Stimulated activated CD4-positive, alpha-beta T cell treated with anti-CD3 and anti-CD28 coated beads, Interleukin-1b, Interleukin-23, amount 100 ng/mL, for 1 hour (primary cell): ENCODE data around the gene IRF8.
"Not testable (repeated sequence)": the region's sequence is repeated elsewhere in the genome, so short reads cannot be mapped to it uniquely, and the experiment has no call there.

Source experiments
- DNase-seq, 2 donors: peaks; one replicate each; pipeline ENCODE4 v3.0.0-alpha.2; 2020; ENCODE audit warnings: low read depth in 2 of 2

The IRF8 gene

DNA sequence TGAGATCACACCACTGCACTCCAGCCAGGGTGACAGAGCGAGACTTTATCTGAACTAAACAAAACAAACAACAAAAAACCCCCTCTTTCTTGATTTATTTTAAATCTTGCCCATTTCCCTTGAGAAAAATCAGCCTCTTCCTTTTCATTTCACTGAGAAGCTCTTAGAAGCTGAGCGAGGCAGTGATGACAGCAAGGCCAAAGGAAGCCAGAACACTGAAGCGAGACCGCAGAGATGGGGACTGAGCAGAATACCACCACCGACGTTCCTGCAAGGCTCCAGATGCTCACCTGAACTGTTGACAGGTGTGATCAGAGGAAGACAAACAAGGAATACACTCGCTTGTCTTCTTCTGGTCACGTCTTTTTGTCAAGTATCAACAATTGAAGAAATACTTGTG, 30.5 kb upstream of the IRF8 start:
- DNase-seq, result no peak

DNA sequence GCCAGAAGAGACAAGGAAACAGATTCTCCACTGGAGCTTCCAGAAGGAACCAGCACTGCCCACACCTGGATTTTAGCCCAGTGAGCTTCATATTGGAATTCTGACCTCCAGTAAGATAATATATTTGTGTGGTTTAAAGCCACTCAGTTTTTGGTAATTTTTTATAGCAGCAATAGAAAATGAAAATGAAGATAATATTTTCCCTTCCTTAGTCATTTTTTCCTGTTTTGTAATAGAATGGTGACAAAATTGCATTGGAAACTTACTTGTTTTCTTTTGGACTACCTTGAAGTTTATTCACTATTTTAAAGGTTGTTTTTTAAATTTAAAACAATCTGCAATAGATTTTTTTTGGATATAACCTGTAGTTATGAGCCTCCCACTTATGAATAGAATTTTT, 29.8 kb upstream of the IRF8 start:
- no peak for DNase-seq

DNA sequence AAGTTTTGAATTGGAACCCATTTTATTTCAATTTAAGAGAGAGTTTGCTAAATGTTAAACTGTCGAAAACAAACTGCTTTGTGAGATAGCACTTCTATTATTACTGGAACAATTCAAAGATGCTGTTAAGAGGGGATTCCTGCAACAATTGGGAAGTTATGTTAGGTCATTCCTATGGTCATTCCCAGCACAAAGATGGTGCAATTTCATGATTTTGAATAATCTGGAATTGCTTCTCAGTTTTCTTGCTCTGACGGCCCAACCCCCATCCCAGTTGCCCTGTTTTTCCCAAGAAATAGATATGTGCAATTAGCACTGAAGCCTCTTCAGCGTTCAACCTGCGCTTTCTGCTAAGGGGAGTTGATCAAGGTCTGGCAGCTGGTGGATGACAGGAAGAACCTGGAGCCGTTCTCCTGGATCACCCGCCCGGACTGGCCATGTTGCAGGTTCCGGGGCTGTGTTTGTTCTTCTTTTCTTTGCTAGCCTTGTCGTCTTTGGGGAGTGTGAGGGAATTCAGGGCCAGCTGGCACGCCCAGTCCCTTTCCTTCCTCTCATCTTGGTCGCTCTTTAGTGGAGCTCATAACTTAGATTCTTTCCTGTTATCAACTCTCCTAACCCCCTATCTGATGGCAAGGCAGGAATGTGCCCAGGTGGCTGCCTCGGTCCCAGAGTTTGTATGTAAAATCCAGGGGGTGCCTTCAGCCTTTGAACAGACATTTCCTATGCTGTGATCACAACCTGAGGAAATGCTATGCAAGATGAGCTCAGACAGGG, 29.0 kb upstream of the IRF8 start:
- DNase-seq, result no peak

DNA sequence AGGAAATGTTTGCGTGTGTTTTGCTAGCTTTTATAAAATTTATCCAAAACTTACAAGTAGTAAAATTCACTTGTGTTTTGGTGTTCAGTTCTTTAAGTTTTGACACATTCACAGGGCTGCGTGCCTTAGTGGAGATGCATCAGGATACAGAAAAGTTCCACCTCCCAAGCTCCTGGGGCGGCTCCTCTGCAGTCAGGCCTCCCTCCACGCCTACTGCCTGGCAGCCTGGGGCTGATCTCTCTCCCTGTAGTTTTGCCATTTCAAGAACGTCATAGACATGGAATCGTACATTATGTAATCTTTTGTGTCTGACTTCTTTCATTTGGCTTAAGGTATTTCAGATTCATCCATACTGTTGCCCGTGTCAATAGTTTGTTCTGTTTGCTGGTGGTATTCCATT, 27.2 kb upstream of the IRF8 start:
- DNase-seq, result no peak

DNA sequence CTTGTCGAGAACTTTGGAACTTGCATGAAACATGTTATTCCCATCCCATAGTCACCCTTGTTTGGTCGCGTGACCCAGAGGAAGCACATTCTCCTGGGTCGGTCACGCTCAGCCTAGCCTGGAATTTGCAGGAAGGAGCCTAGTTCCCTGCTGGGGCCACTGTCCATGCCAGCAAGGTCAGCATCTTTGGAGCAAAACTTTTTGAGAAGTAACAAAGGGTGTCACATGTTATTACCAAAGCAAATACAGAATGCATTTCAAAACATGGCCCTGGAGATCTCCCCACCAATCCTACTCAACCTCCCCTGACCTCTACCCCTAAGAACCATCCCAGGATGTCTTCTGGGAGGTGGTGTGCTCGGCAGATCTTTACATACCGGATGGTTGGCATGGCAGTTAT, 26.2 kb upstream of the IRF8 start:
- no peak for DNase-seq

DNA sequence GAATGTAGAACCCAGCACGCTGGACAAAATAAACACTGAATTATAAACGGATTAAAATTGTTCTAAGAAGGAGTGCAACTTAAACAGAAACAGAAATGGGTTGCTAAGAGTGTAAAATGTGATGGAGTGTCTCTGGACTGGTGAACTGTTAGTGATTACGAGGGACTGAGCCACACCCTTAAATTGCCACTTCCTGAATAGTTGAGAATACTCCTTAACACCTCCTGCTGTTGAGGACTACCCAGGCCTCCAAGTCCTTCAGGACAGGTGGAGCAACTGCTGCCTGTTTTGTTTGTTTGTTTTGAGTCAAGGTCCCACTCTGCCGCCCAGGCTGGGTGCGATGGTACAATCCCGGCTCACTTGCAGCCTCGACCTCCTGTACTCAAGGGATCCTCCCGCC, 25.8 kb upstream of the IRF8 start:
- no peak for DNase-seq

DNA sequence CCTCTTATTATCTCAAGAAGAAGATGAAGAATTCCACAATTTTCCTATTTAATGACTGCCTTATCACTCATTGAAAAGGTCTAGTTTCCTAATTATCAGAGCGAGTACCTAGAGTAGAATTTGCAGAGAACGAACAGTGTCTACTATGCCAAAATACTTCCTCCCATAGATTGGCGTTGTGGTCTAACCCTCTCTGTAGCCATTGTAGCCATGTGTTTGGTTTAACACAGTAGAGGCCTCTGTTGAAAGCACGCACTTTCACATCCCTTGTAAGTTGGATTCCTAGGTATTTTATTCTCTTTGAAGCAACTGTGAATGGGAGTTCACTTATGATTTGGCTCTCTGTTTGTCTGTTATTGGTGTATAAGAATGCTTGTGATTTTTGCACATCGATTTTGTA, 24.9 kb upstream of the IRF8 start:
- not testable (repeated sequence) for DNase-seq

DNA sequence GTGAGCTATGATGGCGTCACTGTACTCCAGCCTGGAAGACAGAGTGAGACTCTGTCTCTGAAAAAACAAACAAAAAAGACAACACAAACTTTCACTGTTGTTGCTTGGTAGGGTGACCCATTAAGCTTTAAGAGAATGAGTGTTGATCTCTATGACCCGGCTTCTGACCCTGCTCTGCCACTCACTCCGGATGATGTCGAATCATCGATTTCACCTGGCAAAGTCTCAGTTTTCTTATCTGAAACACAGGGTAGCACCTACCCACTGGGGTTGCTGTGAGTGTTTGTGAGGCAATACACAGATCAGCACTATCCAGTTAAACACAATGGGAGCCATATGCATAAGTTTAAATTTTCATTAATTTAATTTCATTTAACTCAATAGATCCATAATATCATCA, 20.6 kb upstream of the IRF8 start:
- DNase-seq, result no peak

DNA sequence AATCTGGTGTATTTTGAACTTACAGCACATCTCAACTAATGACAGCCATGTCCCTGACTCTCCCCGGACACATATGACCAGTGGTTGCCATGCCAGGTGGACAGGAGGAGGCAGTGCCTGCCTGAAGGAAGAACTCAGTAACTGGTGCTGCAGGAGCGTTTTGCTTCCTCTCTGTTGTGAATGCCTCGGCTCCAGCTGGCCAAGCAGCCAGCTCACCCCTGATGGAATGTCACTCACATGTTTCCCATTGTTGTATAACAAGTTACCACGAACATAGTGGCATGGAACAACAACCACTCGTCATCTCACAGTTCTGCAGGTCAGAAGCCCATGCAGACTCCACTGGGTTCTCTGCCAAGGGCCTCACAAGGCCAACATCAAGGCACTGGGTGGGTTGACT, 20.1 kb upstream of the IRF8 start:
- no peak for DNase-seq

DNA sequence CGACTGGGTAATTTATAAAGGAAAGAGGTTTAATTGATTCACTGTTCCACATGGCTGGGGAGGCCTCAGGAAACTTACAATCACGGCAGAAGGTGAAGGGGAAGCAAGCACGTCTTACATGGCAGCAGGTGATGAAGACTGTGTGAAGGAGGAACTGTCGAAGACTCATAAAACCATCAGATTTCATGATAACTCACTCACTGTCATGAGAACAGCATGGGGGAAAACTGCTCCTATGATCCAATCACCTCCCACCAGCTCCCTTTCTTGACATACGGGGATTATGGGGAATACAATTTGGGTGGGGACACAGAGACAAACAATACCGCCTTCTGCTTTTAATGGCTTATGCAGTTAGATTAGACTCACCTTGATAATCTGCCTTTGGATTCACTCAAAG, 19.4 kb upstream of the IRF8 start:
- DNase-seq, result no peak

DNA sequence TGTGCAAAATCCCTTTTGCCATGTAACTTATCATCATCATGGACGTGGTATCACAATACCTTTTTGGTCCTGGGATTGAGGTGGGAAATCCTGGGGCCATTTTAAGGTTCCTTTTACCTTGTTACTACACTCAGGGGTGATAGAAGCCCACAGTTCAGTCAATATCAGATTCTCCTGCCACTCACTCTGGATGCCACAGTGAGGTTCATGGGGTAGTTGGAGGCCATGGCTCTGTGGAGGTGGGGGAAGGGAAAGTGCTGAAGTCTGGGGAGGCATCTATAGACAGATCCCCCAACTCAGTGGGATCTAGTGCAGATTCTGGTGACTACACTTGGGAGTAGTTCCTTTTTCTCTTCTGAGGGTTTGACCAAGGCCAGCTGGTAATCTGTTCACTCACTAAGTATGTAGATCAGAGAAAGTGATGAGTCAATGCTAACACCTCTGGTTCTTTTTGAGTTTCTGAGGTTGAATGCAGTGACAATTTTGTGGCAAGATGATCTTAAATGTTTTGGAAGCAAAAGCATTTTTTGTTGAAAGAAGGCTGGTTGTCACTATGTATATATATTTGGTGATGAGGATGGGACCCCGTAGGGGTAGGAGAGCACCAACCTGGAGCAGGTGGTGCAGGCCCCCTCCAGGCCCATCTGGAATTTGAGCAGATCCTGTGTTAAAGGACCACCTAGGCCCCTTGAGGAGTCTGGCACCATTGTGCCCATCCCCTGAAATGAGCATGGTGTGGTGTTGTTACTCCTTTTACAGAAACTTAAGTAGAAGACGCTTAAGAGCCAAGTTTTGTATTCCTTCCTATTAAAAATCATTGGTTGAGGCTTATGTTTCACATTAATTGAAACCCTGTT, 18.8 kb upstream of the IRF8 start:
- DNase-seq, result no peak

DNA sequence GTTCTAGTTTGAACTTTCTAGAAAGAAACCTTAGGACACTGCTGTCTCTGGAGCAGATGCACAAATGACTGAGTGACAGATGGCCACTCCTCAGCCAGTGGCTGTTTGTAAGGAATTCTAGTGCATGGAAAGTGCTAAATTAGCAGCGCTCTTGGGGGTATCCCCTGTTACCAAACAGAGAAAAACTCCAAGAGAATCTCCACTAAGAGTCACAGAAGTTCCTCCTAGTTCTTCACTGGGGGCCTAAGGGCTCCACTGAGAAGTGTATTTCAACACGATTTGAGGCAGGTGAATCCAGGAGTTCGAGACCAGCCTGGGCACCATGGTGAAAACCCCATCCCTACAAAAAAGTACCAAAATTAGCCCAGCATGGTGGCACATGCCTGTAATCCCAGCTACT, 18.1 kb upstream of the IRF8 start:
- no peak for DNase-seq

DNA sequence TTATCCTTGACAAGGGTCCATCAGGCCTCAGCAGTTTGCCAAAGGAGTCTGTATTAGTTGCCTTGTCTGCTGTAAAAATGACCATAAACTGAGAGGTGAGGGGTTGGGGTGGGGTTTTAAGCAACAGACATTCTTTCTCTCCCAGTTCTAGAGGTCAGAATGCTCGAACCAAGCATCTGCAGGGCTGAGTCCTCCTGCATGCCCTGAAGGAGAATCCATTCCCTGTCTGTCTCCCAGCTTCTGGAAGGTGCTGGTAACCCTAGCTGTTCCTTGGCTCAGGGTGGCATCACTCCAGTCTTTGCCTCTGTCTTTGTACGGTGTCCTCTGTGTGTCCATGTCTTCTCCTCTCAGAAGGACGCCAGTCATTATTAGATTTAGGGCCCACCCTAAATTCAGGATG, 17.5 kb upstream of the IRF8 start:
- DNase-seq, result no peak

DNA sequence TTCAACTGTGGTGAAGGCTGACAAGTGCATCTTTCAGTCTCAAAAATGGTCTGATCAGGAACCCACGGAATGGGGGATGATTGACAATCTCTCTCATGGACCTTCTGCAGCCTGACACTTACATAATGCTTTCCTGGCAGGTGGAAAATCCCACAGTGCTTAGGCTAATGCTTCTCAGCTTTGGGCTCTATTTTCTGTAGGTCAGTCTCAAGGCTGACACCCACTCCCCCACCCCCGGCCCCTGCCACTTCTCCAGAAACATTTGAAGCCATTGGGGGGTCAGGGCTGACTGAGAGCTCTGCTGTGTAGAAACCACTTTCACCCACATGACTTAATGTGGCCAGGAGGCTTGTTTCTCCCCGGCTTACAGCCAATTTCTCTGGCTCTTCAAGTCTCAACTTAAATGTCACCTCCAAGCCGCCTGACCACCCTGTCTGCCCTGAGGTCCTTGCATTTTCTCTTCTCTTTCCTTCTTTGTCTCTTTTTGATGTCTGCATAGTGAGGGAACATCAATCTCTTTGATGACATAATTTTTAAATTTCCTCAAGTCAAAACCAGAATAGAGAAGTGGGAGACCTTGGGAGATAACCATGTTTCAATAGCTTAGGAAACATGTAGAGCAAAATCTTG, 16.7 kb upstream of the IRF8 start:
- no peak for DNase-seq

DNA sequence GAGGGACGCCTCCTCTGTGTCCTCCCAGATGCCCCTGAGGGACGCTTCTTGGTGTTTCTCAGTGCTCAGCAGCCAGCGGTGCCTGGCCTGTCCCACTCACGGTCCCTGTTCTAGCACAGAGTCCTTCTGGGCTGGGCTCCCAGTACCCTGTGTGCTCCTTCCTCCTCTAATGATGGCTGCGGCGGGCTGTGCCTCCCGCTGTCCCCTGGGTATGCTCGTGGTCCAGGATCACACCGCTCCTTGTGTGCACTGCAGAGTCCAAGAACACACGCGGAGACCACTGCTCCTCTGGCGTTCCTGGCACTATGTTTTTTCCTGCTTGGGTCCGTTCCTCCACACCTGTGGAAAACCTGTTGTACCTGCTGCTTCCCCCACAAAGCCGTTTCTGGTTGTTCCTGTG, 15.1 kb upstream of the IRF8 start:
- no peak for DNase-seq

DNA sequence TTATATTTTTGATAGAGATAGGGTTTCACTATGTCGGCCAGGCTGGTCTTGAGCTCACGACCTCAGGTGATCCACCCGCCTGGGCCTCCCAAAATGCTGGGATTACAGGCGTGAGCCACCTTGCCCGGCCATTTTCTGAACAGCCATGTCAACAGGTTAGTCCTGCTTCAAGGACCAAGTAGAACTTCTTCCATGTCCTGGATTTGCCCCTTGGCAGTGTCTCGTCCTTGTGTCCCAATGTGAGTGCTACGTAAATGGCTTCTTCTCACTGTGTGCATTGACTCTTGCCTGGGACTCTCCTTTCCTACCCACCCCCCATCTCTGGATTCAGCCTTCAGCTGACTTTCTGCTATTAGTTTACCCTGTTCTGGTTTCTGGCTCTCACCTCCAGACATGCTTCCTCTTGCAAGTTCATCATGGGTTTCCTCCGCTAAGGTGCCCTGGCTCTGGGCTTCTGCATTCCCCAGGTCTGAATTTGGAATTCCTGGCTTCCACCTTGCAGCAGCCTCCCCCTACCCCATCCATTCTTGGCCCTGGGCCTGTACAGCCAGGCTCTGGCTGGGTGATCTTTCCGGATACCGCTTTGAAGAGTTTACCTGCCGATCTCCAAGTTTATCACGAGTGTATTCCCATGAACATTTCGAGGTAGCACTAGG, 14.0 kb upstream of the IRF8 start:
- no peak for DNase-seq

DNA sequence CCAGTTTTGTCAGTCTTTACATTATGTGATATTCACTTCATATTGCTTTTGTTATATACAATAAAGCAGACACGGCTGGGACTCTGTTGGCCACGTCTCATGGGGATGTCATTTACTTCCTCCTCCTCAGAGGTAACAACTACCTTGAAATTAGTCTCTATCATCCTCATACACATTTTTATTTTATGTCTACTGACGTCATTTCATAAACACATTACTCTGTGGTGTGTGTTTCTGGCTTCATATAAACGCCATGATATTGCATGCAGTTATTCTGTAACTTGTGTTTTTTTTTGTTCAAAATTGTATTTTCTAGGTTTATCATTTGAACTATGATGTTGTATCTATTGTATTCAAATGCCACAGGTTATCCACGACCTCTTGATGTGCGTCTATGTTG, 13.4 kb upstream of the IRF8 start:
- DNase-seq, result no peak

DNA sequence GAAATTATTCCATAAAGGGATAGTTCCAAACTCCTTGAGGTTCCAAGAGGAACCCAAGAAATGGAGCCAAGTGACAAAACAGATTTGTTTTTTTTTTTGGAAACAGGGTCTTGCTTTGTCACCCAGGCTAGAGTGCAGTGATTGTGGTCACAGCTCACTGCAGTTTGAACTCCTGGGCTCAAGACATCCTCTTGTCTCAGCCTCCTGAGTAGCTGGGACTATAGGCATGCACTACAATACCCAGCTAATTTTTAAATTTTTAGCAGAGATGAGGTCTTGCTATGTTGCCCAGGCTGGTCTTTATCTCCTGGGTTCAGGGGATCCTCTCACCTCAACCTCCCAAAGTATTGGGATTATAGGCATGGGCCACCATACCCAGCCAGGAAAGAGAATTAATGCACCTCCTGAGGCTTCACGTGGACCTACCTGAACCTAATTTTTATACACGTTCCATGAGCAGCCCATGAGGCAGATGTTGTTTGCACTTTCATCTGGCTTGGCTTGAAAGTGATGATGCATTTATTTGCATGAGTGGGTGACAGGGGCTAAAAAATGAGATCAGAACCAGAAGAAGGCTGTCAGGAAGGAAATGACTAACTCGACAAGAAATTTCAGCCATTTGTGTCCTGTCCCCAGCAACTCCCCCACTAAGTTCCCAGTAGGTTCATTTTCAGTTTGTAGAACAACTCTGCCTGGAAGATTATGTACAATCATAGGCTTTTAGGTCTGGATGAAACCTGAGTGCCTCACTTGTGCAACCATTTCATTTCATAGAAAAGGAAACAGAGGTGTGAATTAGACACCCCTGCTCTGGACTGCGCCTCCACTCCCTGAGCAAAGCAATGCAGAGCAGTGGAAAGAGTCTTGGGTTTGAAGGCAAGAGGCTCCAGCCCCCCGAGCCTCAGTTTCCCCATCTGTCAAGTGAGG, 10.3 kb upstream of the IRF8 start:
- no peak for DNase-seq

DNA sequence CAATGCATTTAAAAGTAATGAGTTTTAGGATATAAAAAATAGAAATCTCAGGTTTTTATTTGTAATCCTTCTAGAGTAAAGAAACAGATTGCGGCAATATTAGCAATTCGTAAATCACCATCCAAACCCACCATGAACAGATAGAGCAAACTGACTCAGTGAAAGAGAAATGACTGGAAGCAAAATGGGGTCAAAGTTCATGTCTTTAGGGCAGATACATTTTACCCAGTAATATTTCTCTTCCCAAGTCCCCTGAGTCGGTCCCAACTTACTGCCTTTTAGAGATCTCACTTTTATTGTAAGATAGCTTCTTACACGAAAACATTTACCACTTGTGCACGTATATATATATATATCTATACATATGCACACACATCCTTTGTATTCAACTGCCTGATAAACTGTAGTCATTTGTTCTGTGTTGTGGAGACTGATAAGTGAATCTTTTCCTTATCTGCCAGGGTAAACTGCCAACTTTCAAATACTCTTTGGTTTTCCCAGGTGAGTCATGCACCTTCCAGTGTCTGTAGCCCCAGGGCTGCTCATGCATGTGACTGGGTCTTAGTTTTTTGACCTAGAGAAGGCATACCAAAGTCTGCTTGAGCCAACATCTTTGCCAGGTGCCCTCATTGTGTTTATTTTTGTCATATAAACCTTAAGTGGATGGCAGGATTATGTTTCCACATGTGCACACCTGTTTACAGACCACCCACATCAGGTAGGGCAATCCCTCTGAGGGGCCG, 7.8 kb upstream of the IRF8 start:
- no peak for DNase-seq

DNA sequence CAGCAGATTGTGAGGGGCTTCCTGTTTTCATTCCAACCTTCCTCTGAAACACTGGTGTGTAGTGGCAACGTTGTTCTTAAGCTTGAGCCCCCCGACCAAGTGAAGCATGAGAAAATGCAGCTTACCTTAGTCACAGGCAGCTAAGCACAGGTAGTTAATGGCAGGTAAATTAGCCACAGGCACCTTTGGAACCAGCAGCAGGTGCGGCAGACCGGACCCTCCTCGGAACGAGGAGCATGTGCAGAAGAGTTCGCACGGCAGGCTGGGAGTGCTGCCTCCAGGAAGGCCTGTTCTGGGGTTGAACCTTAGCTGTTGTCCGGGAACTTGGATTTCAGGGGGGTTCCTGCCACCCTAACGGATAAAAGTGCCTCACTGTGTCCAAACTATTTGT, 7.2 kb upstream of the IRF8 start:
- DNase-seq, result no peak

DNA sequence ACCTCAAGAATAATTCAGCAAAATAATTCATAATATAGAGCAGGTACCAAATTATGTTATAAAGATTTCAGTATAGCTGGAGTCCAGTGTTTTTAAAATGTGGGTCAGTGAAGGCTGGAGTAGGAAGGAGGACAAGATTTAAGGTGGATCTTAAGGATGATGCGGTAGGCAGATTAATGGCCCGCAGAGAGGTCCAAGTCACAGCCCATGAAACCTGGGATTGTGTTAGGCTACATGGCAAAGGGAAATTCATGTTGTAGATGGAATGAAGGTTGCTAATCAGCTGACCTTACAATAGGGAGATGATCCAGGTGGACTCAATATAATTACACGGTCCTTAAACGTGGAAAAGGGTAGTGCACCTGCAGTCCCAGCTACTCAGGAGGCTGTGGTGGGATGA, 6.2 kb upstream of the IRF8 start:
- no peak for DNase-seq
